ENCODE results near the gene MPPED2. TPM values are rescaled to one million over a fixed set of nuclear protein-coding genes. Genes with fewer than 3 reads are reported as not detected.
A peak's percentile ranks its signal among the peaks of the same experiment; 100 is the strongest.

The MPPED2 gene
- total and polyA plus RNA-seq, 5 experiments from 2014 or later, result 1.4 to 4.9 (median 3.3) TPM; not detected in 2

DNA sequence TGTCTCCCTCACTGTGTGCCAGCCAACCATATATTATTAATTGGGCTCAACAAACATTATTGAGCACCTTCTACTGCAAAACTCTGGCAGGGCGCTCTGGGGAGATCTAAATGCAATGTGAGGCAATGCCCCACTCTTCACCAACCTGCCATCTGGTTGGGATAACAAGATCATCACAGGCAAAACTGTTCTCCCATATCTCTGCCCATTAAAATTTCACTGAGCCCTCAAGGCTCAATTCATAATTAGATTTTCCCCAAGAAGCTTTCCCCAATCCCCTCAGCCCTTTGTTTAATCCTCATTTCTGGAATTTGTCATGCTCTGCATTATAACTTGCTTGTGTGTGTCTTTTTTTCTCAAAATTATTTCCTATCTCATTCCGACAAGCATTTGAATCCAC lies 156.6 kb downstream of the MPPED2 start:
- POLR2A ChIA-PET, result no interaction called here
- H3K36me3 Mint-ChIP-seq, result no peaks in the 10 kb centered on the region
- H3K4me1 Mint-ChIP-seq, result no peaks in the 10 kb centered on the region

DNA sequence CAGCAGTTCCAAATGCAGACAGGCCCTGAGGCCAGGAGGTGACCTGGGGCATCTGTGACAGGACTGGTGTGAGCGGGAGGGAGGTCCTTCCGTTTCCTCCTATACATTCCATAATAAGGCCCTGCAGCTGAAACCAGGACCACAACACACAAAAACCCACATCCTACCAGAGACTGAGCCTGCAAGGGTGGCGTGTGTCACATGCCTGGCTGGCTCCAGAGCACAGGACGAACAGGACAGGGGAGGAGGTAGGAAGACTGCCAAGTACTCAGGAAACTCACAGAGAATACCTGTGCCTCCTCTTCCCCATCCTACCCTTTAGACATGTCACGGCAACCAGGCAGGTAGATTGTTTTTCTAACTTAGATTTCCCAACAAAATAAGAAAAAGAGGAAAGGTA lies 159.4 kb downstream of the MPPED2 start:
- ATAC-seq, result no peak
- H3K27me3 Mint-ChIP-seq, result peaks cover 0 to 12% (median 0%) of the 10 kb centered on the region in 5 donors
- H3K9me3 Mint-ChIP-seq, result no peaks in the 10 kb centered on the region
- no peaks in the 10 kb centered on the region for H3K36me3 Mint-ChIP-seq
- POLR2A ChIA-PET, result no interaction called here
- no peaks in the 10 kb centered on the region for H3K4me1 Mint-ChIP-seq
- no peak overlapping the region for H3K27ac Mint-ChIP-seq
- no peak for DNase-seq
- no peak overlapping the region for H3K4me3 Mint-ChIP-seq

More for the DNA sequence above, 156.6 kb downstream of the MPPED2 start:
- no peaks in the 10 kb centered on the region for H3K9me3 Mint-ChIP-seq
- DNase-seq (no peak), ATAC-seq (no peak)
- H3K4me3 Mint-ChIP-seq, result no peak overlapping the region
- peaks cover 0 to 17% (median 0%) of the 10 kb centered on the region in 5 donors for H3K27me3 Mint-ChIP-seq
- H3K27ac Mint-ChIP-seq, result no peak overlapping the region

GRCh38 chr11:30424844-30425243 lies 161.3 kb downstream of the MPPED2 start:
- no peak overlapping the region for H3K4me3 Mint-ChIP-seq
- H3K4me1 Mint-ChIP-seq, result no peaks in the 10 kb centered on the region
- ATAC-seq, result no peak
- H3K27me3 Mint-ChIP-seq, result peaks cover 0 to 11% (median 0%) of the 10 kb centered on the region in 5 donors
- POLR2A ChIA-PET, result no interaction called here
- no peaks in the 10 kb centered on the region for H3K9me3 Mint-ChIP-seq
- no peak for DNase-seq
- H3K36me3 Mint-ChIP-seq, result no peaks in the 10 kb centered on the region
- no peak overlapping the region for H3K27ac Mint-ChIP-seq

GRCh38 chr11:30424321-30424720 lies 161.8 kb downstream of the MPPED2 start:
- POLR2A ChIA-PET, result no interaction called here
- no peaks in the 10 kb centered on the region for H3K9me3 Mint-ChIP-seq

GRCh38 chr11:30423886-30424285 lies 162.3 kb downstream of the MPPED2 start:
- H3K9me3 Mint-ChIP-seq, result no peaks in the 10 kb centered on the region
- ATAC-seq (no peak), DNase-seq (no peak)
- POLR2A ChIA-PET, result no interaction called here
- H3K27me3 Mint-ChIP-seq, result peaks cover 0 to 8% (median 0%) of the 10 kb centered on the region in 5 donors
- no peak overlapping the region for H3K4me3 Mint-ChIP-seq
- H3K4me1 Mint-ChIP-seq, result no peaks in the 10 kb centered on the region
- H3K27ac Mint-ChIP-seq, result no peak overlapping the region
- H3K36me3 Mint-ChIP-seq, result no peaks in the 10 kb centered on the region

More at GRCh38 chr11:30424321-30424720, 161.8 kb downstream of the MPPED2 start:
- Mint-ChIP-seq H3K27ac (no peak overlapping the region), H3K36me3 (no peaks in the 10 kb centered on the region), H3K4me3 (no peak overlapping the region), H3K27me3 (peaks cover 0 to 8% (median 0%) of the 10 kb centered on the region in 5 donors), H3K4me1 (no peaks in the 10 kb centered on the region)
- ATAC-seq (no peak), DNase-seq (no peak)

- POLR2A ChIA-PET, result no interaction called here
- Mint-ChIP-seq H3K4me1 (no peaks in the 10 kb centered on the region), H3K36me3 (no peaks in the 10 kb centered on the region), H3K27me3 (peaks cover 0 to 8% (median under 1%) of the 10 kb centered on the region in 5 donors), H3K27ac (no peak overlapping the region), H3K9me3 (no peaks in the 10 kb centered on the region), H3K4me3 (no peak overlapping the region)
- no peak for DNase-seq
- ATAC-seq, result no peak
Measured at GRCh38 chr11:30423279-30423648, 162.9 kb downstream of the MPPED2 start.

GRCh38 chr11:30422447-30423278 lies 163.5 kb downstream of the MPPED2 start:
- no peak overlapping the region for H3K4me3 Mint-ChIP-seq
- H3K27me3 Mint-ChIP-seq, result peaks cover 0 to 8% (median 6%) of the 10 kb centered on the region in 5 donors
- no peaks in the 10 kb centered on the region for H3K4me1 Mint-ChIP-seq
- DNase-seq (no peak), ATAC-seq (no peak)
- H3K36me3 Mint-ChIP-seq, result no peaks in the 10 kb centered on the region
- no peaks in the 10 kb centered on the region for H3K9me3 Mint-ChIP-seq
- no peak overlapping the region for H3K27ac Mint-ChIP-seq
- POLR2A ChIA-PET, result no interaction called here

GRCh38 chr11:30420233-30420787 lies 165.8 kb downstream of the MPPED2 start:
- DNase-seq (no peak), ATAC-seq (no peak)
- Mint-ChIP-seq H3K36me3 (no peaks in the 10 kb centered on the region), H3K27ac (no peak overlapping the region), H3K9me3 (no peaks in the 10 kb centered on the region), H3K27me3 (peaks cover 2 to 24% (median 5%) of the 10 kb centered on the region in 5 donors), H3K4me1 (no peaks in the 10 kb centered on the region), H3K4me3 (no peak overlapping the region)
- POLR2A ChIA-PET, result no interaction called here

DNA sequence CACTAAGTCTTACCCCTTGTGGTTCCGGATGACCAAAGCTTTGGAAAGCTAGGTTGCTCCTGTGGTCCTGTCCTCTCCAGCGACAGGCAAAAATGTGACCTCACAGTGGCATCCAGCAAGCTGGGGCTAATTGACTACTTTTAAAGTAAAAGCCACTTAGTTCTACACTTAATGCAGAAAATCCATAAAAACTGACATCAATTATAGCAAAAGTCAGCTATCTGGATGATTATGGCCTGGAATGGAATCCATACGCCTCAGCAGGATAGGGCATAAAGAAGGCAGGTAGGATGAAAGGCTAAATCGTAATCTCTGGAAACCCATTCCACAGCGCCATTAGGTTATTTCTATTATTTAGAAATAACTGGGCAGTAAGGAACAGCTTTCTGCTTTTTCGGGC lies 171.3 kb downstream of the MPPED2 start:
- ATAC-seq, result no peak
- Mint-ChIP-seq H3K4me1 (peaks cover 0 to 5% (median 4%) of the 10 kb centered on the region in 4 donors), H3K27me3 (peaks cover 0 to 24% (median 2%) of the 10 kb centered on the region in 5 donors), H3K27ac (no peak overlapping the region), H3K9me3 (no peaks in the 10 kb centered on the region), H3K4me3 (no peak overlapping the region), H3K36me3 (no peaks in the 10 kb centered on the region)
- no peak for DNase-seq
- POLR2A ChIA-PET, result no interaction called here

GRCh38 chr11:30414244-30414643 lies 171.9 kb downstream of the MPPED2 start:
- POLR2A ChIA-PET, result no interaction called here
- H3K27ac Mint-ChIP-seq, result no peak overlapping the region
- no peaks in the 10 kb centered on the region for H3K36me3 Mint-ChIP-seq
- H3K9me3 Mint-ChIP-seq, result no peaks in the 10 kb centered on the region
- ATAC-seq (no peak), DNase-seq (no peak)
- no peak overlapping the region for H3K4me3 Mint-ChIP-seq
- peaks cover 0 to 24% (median 2%) of the 10 kb centered on the region in 5 donors for H3K27me3 Mint-ChIP-seq
- peaks cover 0 to 5% (median 4%) of the 10 kb centered on the region in 4 donors for H3K4me1 Mint-ChIP-seq

- Mint-ChIP-seq H3K27me3 (peaks cover 0 to 16% (median 2%) of the 10 kb centered on the region in 5 donors), H3K4me3 (no peak overlapping the region), H3K9me3 (no peaks in the 10 kb centered on the region), H3K4me1 (peaks cover 0 to 5% (median 4%) of the 10 kb centered on the region in 4 donors), H3K27ac (peak overlapping the region in 1 of 10 donors; percentile 49), H3K36me3 (no peaks in the 10 kb centered on the region)
- DNase-seq (no peak), ATAC-seq (no peak)
- POLR2A ChIA-PET, result no interaction called here
Measured at GRCh38 chr11:30412509-30412908, 173.6 kb downstream of the MPPED2 start.

DNA sequence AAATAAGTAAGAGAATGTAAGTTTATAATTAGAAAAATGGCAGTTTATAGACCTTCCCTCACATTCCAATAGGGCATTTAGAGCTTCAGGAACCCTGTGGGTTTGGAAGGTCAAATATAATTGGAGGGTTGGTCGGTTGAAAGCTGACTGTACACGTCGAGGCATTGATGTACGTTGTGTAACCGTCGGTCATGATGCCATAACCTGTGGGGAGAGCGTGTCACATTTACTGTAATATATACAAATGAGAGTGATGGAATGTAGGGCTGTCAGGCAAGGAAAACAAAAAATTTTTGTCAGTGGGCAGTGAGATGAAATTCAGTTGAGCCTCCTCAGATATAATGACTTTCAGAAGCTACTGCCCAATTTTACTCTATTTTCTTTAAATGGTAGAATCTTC lies 174.8 kb downstream of the MPPED2 start:
- ATAC-seq, result no peak
- Mint-ChIP-seq H3K27me3 (peaks cover 0 to 10% (median 2%) of the 10 kb centered on the region in 5 donors), H3K4me3 (no peak overlapping the region), H3K9me3 (no peaks in the 10 kb centered on the region), H3K36me3 (no peaks in the 10 kb centered on the region), H3K27ac (no peak overlapping the region), H3K4me1 (peaks cover 0 to 5% (median 4%) of the 10 kb centered on the region in 4 donors)
- POLR2A ChIA-PET, result no interaction called here
- no peak for DNase-seq

GRCh38 chr11:30406978-30407762 lies 179.0 kb downstream of the MPPED2 start:
- Mint-ChIP-seq H3K4me1 (peaks cover 5 to 18% (median 16%) of the 10 kb centered on the region in 4 donors), H3K9me3 (no peaks in the 10 kb centered on the region), H3K36me3 (no peaks in the 10 kb centered on the region), H3K27me3 (peaks cover 0 to 9% (median 0%) of the 10 kb centered on the region in 5 donors), H3K27ac (no peak overlapping the region), H3K4me3 (no peak overlapping the region)
- POLR2A ChIA-PET, result no interaction called here
- no peak for DNase-seq
- no peak for ATAC-seq

Data from naive thymus-derived CD8-positive, alpha-beta T cell (primary cell).